ENCODE results near the gene SLC2A4RG. TPM values are rescaled to one million over a fixed set of nuclear protein-coding genes. Genes with fewer than 3 reads are reported as not detected.

The SLC2A4RG gene
- total RNA-seq, 2 donors from 2014 or later: 43.5 to 47.0 TPM

Other genes starting within 250 kb of the SLC2A4RG start
- 1 to 10 TPM in 1 of 2 donors, under 1 TPM in 1; 0.94 to 8.3 TPM for gene EEF1A2, start 240.7 kb upstream of the SLC2A4RG start, total RNA-seq
- gene PPDPF, start 219.0 kb upstream of the SLC2A4RG start, total RNA-seq: 100 to 1,000 TPM in 1 of 2 donors, 10 to 100 TPM in 1; 91.0 to 130 TPM
- gene PTK6, start 202.4 kb upstream of the SLC2A4RG start, total RNA-seq: 1 to 10 TPM in 1 of 2 donors, under 1 TPM in 1; 0.97 to 1.2 TPM
- gene SRMS, start 192.0 kb upstream of the SLC2A4RG start, total RNA-seq: not detected
- gene FNDC11, start 185.6 kb upstream of the SLC2A4RG start, total RNA-seq: under 1 TPM; 0.67 to 0.74 TPM
- 10 to 100 TPM in 1 of 2 donors, 1 to 10 TPM in 1; 8.8 to 31.2 TPM for gene HELZ2, start 165.5 kb upstream of the SLC2A4RG start, total RNA-seq
- gene GMEB2, start 112.7 kb upstream of the SLC2A4RG start, total RNA-seq: 10 to 100 TPM; 17.5 to 22.8 TPM
- gene STMN3, start 86.4 kb upstream of the SLC2A4RG start, total RNA-seq: 10 to 100 TPM; 14.4 to 21.8 TPM
- gene RTEL1, start 81.5 kb upstream of the SLC2A4RG start, total RNA-seq: 10 to 100 TPM; 26.8 to 34.6 TPM
- gene TNFRSF6B, start 43.1 kb upstream of the SLC2A4RG start, total RNA-seq: 1 to 10 TPM; 1.0 to 1.2 TPM
- 10 to 100 TPM; 55.1 to 70.9 TPM for gene ARFRP1, start 31.8 kb upstream of the SLC2A4RG start, total RNA-seq
- gene ZGPAT, start 31.7 kb upstream of the SLC2A4RG start, total RNA-seq: 10 to 100 TPM; 24.3 to 28.0 TPM
- gene LIME1, start 3.1 kb upstream of the SLC2A4RG start, total RNA-seq: 10 to 100 TPM; 13.4 to 21.1 TPM
- 1 to 10 TPM; 2.7 to 8.2 TPM for gene ZBTB46, start 91.5 kb downstream of the SLC2A4RG start, total RNA-seq
- gene ABHD16B, start 121.7 kb downstream of the SLC2A4RG start, total RNA-seq: under 1 TPM in 1 of 2 donors, not detected in 1; 0.22 TPM
- 10 to 100 TPM; 71.5 to 76.8 TPM for gene TPD52L2, start 125.5 kb downstream of the SLC2A4RG start, total RNA-seq
- gene DNAJC5, start 155.3 kb downstream of the SLC2A4RG start, total RNA-seq: 10 to 100 TPM; 37.6 to 40.5 TPM
- gene UCKL1, start 216.6 kb downstream of the SLC2A4RG start, total RNA-seq: 10 to 100 TPM; 27.9 to 33.1 TPM
- 10 to 100 TPM; 20.0 to 20.6 TPM for gene ZNF512B, start 230.2 kb downstream of the SLC2A4RG start, total RNA-seq
- gene SAMD10, start 239.9 kb downstream of the SLC2A4RG start, total RNA-seq: 10 to 100 TPM; 54.6 to 77.0 TPM
- gene PRPF6, start 241.4 kb downstream of the SLC2A4RG start, total RNA-seq: 10 to 100 TPM; 77.5 to 95.7 TPM